ENCODE results near the gene PITX1.

PITX1 gene

DNA sequence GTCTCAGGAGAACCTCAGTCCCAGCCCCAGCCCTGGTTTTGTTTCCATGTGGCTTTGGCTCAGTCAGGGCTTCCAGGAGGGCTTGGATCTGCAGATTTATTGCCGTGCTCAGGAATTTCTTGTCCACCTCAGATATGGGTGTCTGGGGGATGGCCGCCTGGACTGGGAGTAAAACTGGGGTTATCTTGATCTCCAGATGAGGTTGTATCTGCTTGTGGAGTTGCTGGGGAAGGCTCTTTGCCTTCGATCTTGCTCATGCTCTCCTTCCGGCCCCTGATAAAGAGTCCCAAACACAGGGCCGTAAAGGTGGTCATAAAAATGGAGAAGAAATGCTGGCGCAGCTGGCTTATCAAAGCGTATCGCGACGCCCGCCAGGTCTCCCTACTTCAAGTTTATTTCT, 17.8 kb upstream of the PITX1 start:
- no peak for TF ChIP-seq CTCF (IDR thresholded peaks at IDR 0.05; ENCODE audit: low read depth, low read length, missing control alignments)
- in situ Hi-C loops (cut with HindIII; ENCODE audit: low sequenced_read_pairs) = no loop called here
- H3K4me3 ChIP-seq (ENCODE audit: low read depth, low read length) = no peak overlapping the region
- DNase-seq (ENCODE audit: low read depth) = no peak

GRCh38 chr5:135051399-135051798, 17.4 kb upstream of the PITX1 start:
- in situ Hi-C loops (cut with HindIII; ENCODE audit: low sequenced_read_pairs) = no loop called here
- H3K4me3 ChIP-seq (ENCODE audit: low read depth, low read length) = no peak overlapping the region
- no peak for DNase-seq (ENCODE audit: low read depth)
- no peak for TF ChIP-seq CTCF (IDR thresholded peaks at IDR 0.05; ENCODE audit: low read depth, low read length, missing control alignments)

DNA sequence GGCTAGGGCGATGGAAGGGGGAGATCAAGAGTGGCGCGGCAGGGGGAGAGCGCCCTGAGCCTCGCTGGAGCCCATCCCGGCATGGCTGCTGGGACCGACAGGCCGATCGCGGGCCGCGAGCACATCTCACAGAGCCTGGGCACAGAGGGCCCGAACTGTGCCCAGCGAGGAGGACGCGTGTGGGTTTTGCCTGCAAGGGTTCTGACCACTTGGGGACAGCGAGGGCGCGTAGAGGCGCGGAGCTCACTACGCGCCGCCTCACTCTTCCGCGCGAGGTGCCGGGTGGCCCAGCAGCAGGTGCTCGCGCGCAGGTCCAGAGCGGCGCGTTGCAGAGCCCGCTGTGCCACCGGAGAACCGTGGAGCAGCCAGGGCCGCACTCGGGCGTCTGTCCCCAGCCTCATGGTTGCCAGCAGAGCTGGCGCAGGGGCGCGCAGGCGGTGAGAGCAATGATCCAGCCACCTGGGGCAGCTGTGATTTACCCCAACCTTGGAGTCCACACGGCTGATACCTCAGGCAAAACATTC, 16.3 kb upstream of the PITX1 start:
- H3K4me3 ChIP-seq (ENCODE audit: low read depth, low read length) = no peak overlapping the region
- no peak for TF ChIP-seq CTCF (IDR thresholded peaks at IDR 0.05; ENCODE audit: low read depth, low read length, missing control alignments)
- DNase-seq (ENCODE audit: low read depth) = no peak
- in situ Hi-C loops (cut with HindIII; ENCODE audit: low sequenced_read_pairs) = no loop called here

DNA sequence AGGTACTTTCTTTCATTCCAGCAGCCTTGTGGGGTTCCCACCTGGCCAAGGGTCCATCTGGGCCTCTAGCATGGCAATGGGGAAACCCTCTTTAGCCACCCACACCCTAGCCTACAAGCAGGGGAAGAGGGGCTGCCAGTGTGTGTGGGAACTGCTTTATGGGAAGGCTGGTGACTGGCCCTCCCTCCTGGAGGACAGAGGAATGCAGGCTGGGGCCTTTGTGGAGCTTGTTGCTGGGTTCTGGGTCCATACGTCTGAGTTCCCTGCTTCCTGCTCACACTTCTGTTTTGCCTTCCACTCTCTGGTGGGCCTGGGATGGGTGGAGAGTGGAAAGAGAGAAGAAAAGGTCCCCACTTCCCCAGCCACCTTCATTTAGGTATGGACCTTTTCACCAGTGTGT, 14.9 kb upstream of the PITX1 start:
- no peak overlapping the region for H3K4me3 ChIP-seq (ENCODE audit: low read depth, low read length)
- TF ChIP-seq CTCF (IDR thresholded peaks at IDR 0.05; ENCODE audit: low read depth, low read length, missing control alignments) = no peak
- no peak for DNase-seq (ENCODE audit: low read depth)
- in situ Hi-C loops (cut with HindIII; ENCODE audit: low sequenced_read_pairs) = no loop called here

- DNase-seq (ENCODE audit: low read depth) = no peak
- H3K4me3 ChIP-seq (ENCODE audit: low read depth, low read length) = no peak overlapping the region
- TF ChIP-seq CTCF (IDR thresholded peaks at IDR 0.05; ENCODE audit: low read depth, low read length, missing control alignments) = no peak
- in situ Hi-C loops (cut with HindIII; ENCODE audit: low sequenced_read_pairs) = no loop called here
Measured at GRCh38 chr5:135048286-135048685, 14.3 kb upstream of the PITX1 start.

DNA sequence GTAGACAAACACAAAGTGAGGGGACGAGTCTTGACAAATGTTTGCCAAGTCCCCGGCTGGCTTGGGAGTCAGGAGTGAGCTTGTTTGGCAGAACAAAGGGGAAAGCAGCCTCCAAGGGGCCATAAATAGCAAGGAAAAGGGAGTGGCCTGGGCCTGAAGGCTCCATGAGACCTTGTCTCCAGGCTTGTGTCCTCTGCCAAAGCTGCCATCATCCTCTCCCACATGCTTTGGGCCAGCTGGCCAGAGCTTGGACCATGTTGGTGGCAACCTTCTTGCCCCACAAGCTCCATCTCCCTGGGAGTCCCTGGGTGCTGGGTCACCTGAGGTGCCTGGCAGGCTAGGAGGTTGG, 13.3 kb upstream of the PITX1 start:
- in situ Hi-C loops (cut with HindIII; ENCODE audit: low sequenced_read_pairs) = no loop called here
- H3K4me3 ChIP-seq (ENCODE audit: low read depth, low read length) = no peak overlapping the region
- TF ChIP-seq CTCF (IDR thresholded peaks at IDR 0.05; ENCODE audit: low read depth, low read length, missing control alignments) = no peak

More for the DNA sequence above, 13.3 kb upstream of the PITX1 start:
- no peak for DNase-seq (ENCODE audit: low read depth)
